ENCODE results near the gene COX6A1. TPM values are rescaled to one million over a fixed set of nuclear protein-coding genes. Genes with fewer than 3 reads are reported as not detected.

Gene COX6A1
- total RNA-seq = 100 to 1,000 TPM; 182 to 201 TPM
- long read RNA-seq, partial matches to known transcripts = 1 of 4 reads
- long read RNA-seq, other reads (novel, unspliced or antisense) = 0 of 4 reads

DNA sequence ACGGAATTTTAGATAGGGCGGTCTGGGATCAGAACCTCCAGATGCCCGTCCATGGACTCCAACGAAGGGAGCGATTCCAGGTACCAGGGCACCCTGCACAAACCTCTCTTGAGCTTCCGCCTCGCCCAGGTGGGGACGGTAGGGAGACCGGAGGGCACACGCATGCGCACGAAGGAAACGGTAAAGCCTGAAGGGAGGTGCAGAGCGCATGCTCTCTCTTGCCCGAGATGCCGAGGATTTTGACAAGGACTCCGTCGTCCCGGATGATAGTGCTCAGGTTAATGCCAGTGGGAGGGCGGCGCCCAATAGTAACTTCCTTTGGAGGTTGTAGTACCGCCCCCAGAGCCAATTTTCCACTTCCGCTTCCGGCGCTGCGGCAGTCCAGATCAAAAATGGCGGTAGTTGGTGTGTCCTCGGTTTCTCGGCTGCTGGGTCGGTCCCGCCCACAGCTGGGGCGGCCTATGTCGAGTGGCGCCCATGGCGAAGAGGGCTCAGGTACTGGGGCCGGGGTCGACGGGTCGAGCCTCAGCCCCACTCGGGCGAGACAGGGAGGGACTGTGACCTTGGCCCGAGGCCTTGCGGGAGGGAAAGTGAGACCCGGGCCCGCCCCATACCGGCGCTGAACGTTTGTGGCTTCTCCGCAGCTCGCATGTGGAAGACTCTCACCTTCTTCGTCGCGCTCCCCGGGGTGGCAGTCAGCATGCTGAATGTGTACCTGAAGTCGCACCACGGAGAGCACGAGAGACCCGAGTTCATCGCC, at the start of gene COX6A1:
Gene COX6A1 (plus strand): TSS at position 379 of the 760 bp plus-strand sequence. CDS start 14 bp downstream, at position 393.
- intact Hi-C loops (cut with DNase I) = no loop called here
- DNase-seq (peak; percentile 97), ATAC-seq (peak; percentile 99)

DNA sequence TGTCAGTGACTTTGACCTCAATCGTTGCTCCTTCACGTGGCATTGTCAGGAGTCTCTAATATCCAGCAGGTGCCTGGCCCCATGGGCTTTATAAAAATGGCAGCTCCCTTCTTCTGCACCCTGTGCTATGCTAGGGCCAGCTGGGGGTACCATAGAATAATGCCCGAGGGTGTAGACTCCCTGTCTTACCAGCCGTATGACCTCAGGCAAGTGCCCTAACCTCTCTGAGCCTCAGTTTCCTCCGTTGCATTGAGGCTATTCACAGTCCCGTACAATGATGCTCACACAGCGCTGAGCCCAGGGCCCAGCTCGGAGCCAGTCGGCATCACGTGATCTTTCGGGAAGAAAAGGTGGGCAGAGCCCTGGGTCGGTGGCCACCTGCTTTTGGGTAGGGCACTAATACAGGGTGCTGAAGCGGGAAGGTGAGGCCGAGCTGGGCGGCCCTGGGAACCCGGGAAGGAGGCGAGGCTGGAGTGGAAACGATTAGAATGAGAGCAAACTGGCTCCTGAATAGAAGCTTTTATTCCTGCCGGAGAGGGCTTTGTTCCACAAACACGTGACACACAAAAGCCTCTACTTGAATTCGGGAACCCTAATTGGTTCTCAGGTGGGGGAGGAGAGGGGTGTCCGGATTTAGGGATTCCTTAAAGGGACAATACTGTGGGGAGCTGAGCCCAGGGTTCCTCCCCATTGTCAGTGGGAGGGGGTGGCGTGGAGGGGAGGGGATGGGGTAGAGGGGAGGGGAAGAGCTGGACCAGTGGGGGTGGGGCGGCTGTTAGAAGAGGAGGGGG, 49.0 kb upstream of the COX6A1 start:
- DNase-seq = no peak
- no peak for ATAC-seq
- intact Hi-C loops (cut with DNase I) = no loop called here

GRCh38 chr12:120390540-120391120, 47.3 kb upstream of the COX6A1 start:
- DNase-seq (no peak), ATAC-seq (no peak)
- intact Hi-C loops (cut with DNase I) = no loop called here

DNA sequence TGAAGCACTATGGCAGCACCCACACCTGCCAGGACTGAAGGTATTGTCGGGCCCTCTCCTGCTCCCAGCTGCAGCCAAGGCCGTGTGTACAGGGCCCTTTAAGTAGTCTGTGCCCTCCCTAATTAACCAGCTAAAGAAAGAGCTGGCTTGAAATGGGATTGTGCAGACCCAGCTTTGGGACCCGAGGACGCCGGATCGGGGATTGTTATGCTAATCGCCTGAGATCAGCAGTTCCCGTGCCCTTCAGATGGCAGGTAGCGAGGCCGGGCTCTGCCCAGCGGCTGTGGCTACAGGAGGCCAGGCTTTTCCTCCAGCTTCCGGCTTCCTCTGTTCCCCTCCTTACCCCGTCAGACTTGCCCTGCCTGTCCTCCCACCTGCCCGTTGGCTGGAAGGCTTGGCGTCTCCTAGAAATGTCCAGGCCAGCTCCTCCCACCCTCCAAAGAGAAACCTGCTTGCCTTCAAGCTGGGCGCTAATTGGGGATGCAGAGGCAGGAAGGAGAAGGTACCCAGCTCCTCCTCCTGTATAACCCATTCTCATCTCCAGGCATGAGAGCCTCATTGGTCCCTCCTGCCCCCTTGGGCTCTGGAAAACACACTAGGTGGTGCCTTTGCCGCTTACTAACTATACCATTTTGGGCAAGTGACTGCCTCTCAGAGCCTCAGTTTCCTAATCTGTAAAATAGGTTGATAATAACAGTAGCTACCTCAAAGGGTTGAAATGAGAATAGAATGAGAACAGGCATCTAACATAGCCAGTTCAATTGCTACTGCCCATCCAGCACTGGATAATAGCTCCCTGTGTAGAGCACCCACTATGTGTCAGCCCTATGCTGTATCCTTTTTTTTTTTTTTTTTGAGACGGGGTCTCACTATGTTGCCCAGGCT, 43.2 kb upstream of the COX6A1 start:
- intact Hi-C loops (cut with DNase I) = no loop called here
- ATAC-seq (peak; percentile 41 to 87), DNase-seq (no peak)

- ATAC-seq (no peak), DNase-seq (no peak)
- intact Hi-C loops (cut with DNase I) = no loop called here
Observed at GRCh38 chr12:120397824-120398540, 39.9 kb upstream of the COX6A1 start.

DNA sequence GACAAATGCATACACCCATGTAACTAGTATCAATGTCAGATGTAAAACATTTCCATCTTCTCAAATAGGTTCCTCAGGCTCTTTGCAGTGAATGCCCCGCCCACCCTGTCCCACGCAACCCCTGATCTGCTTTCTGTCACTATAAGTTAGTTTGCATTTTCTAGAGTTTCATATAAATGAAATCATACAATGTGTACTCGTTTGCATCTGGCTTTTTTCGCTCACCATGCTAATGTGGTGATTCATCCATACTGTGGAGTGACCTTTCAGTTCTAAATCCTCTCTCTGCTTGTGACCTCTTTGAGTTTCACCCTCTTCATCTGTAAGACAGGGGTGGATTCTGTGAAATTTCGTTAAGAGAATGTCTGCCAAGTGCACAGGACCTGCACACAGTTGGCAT, 38.4 kb upstream of the COX6A1 start:
- DNase-seq (no peak), ATAC-seq (no peak)
- intact Hi-C loops (cut with DNase I) = no loop called here

GRCh38 chr12:120402217-120402616, 35.7 kb upstream of the COX6A1 start:
- intact Hi-C loops (cut with DNase I) = no loop called here
- ATAC-seq (peak in 1 of 2 donors; percentile 41), DNase-seq (no peak)

GRCh38 chr12:120403869-120404268, 34.0 kb upstream of the COX6A1 start:
- intact Hi-C loops (cut with DNase I) = no loop called here
- ATAC-seq (no peak), DNase-seq (no peak)

DNA sequence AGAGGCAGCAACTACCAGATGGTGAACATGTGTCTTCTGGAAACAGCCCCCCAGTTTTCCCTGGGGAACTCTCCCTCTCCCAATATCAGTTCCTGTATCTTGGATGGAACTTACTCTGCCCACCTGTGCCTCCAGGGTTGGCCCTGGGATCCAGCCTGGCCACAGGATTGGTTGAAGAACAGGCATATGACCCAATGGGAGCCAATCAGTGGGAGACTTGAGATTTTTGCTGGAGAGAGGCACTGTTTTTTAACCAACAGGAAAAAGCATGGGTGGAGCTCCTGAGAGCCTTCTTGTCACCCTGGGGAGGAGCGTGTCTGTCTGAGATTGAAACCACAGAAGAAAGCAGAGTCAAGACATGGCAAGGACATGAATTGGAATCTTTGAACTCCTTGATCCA, 33.6 kb upstream of the COX6A1 start:
- ATAC-seq (no peak), DNase-seq (no peak)
- intact Hi-C loops (cut with DNase I) = no loop called here

GRCh38 chr12:120406069-120406468, 31.8 kb upstream of the COX6A1 start:
- DNase-seq (no peak), ATAC-seq (no peak)
- intact Hi-C loops (cut with DNase I) = no loop called here

DNA sequence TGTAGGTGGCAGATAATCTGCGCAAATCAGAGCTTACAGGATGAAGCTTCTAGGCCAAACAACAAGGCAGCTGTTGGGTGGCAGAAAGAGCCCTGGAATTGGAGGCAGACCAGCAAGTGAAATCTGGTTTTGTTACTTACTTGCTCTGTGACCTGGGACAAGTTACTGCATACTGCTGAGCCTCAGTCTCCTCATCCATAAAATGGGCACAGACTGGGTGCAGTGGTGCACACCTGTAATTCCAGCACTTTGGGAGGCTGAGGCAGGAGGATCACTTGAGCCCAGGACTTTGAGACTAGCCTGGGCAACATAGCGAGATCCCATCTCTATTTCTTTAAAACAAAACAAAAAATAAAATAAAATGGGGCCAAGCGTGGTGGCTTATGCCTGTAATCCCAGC, 31.4 kb upstream of the COX6A1 start:
- DNase-seq = no peak
- no peak for ATAC-seq
- intact Hi-C loops (cut with DNase I) = no loop called here

- no peak for DNase-seq
- ATAC-seq = no peak
- intact Hi-C loops (cut with DNase I) = no loop called here
Observed at GRCh38 chr12:120408771-120409170, 29.1 kb upstream of the COX6A1 start.

DNA sequence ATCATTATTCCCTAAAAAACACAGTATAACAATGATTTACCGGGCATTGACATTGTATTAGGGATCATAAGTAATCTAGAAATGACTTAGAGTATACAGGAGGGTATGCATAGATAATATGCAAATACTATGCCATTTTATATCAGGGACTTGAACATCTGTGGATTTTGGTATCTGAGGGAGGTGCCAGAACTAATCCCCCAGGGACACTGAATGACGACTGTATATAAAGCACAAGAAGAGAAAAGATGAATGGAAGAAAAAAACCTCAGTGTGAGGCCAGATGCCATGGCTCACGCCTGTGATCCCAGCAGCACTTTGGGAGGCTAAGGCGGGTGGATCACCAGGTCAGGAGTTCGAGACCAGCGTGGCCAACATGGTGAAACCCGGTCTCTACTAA, 25.5 kb upstream of the COX6A1 start:
- DNase-seq = no peak
- intact Hi-C loops (cut with DNase I) = no loop called here
- no peak for ATAC-seq

DNA sequence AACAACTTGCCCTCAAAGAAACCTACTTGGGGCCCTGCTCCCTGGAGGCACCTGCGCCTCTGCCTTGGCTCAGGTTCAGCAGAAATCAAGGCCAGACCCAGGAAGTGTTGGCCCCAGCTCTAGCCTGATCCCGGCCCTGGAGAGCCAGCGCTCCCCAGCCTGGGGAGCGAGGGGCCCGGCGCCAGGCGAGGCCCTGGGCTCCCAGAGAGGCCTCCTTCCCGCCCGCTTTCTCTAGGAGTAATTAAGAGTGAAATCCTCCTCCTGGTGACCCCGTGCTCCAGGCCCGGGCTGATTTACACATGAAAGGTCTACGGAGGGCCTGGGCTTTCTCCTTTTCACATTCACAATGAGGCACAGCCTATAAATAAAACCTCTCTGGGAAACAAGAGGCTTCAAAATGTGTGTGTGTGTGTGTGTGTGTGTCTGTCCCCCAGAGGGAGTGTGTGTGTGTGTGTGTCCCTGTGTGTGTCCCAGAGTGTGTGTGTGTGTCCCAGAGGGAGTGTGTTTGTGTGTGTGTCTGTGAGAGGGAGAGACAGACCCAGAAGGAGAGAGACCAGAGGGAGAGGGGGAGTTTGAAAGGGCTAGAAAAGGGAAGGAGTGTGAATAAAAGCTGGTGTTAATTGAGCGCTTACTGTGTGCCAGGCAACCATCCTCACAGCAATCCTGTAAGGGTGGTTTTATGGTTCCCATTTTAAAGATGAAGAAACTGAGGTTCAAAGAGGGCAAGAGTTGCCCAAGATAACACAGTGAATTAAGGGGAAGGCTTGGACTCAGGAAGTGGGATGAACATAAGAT, 23.8 kb upstream of the COX6A1 start:
- ATAC-seq = peak; percentile 60 to 70
- intact Hi-C loops (cut with DNase I) = no loop called here

GRCh38 chr12:120416490-120417216, 21.3 kb upstream of the COX6A1 start:
- DNase-seq (no peak), ATAC-seq (no peak)
- intact Hi-C loops (cut with DNase I) = no loop called here

More for the DNA sequence above, 23.8 kb upstream of the COX6A1 start:
- DNase-seq = no peak

DNA sequence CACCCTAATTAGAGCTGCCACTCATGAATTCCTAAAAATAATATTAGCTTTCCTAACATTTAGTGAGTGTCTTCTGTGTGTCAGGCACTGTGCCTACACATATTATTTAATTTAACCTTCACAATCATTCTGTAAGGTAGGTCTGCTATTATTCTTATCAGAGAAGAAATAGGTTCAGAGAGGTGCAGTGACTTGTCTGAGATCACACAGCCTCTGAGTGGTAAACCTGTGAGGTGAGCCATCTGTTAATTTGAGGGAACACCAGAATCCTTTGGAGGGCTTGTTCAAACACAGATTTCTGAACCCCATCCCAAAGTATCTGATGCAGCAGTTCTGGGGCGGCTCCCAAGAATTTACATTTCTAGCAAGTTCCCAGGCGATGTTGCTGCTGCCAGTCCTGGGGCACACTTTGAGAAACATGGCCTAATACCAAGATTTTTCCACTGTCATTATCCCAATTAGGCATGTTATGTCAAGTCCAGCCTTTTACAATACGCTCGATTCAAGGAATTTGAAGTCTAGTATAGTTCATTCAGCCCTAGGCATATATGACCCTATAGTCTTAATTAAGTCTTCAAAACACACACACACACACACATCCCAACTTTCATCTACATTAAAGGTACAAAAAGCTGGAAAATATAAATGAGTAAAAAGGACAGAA, 19.9 kb upstream of the COX6A1 start:
- DNase-seq (no peak), ATAC-seq (no peak)
- intact Hi-C loops (cut with DNase I) = no loop called here

GRCh38 chr12:120421701-120422100, 16.2 kb upstream of the COX6A1 start:
- ATAC-seq (no peak), DNase-seq (no peak)
- intact Hi-C loops (cut with DNase I) = no loop called here
